MV-4-11 (cell line): Measurements from ENCODE around the gene INSYN1.
"Not testable (repeated sequence)": the region's sequence is repeated elsewhere in the genome, so short reads cannot be mapped to it uniquely, and the experiment has no call there.

Experiments
- DNase-seq: peaks from one replicate; lab custom pipeline; 2025; lab: John Stamatoyannopoulos, UW

Gene INSYN1

DNA sequence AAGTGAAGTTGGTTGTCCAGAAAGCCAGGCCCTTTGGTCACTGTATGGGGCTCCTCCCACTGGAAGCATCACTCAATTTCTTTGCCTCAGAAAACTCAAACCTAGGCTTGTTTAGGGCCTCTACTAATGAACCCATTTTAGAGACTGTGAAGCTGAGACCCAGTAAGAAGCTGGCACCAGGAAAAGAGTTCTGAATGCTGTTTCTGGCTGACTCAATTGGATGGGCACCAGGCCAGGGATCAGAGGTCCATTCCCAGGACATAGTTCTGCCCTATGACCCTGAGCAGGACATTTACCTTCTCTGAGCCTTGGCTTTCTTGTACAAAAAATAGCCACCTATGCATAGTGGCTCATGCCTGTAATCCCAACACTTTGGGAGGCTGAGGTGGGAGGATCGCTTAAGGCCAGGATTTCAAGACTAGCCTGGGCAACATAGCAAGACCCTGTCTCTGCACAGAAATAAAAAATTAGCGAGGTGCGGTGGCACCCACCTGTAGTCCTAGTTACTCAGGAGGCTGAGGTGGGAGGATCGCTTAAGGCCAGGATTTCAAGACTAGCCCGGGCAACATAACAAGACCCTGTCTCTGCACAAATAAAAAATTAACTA lies 38.4 kb downstream of the INSYN1 start:
- DNase-seq, result no peak

DNA sequence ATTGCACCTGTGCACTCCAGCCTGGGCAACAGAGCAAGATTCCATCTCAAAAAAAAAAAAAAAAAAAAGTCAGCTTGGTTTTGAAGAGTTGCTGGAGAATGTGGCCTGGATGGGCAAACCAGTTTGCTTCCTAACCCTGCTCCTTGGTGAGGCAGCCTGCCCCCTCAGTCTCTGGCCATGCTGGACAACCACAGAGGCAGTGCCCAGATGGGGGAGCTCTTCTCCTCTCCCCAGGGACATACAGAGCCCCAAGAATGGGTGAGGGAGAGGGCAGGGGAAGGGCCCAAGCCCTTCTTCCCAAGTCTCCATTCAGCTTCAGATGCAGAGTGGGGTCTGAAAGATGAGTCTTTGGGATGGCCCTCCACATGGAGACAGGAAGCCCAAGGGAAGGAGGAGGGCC lies 41.0 kb downstream of the INSYN1 start:
- no peak for DNase-seq

DNA sequence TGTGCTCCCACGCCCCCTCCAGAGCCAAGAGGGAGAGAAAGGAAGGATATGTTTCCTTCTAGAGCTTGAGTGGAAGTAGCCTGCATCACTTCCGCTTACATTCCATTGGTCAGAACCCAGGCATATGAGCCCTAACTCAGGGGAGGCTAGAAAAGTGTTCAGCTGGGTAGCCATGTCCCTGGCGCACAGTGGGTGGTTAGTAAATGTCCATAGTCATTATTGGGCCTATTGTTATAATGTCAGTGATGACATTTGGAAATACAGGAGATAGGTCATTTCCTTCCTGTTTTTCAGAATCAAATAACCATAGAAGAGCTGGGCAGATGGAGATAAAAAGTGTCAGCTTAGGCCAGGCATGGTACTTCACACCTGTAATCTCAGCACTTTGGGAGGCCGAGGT lies 41.6 kb downstream of the INSYN1 start:
- DNase-seq, result no peak

DNA sequence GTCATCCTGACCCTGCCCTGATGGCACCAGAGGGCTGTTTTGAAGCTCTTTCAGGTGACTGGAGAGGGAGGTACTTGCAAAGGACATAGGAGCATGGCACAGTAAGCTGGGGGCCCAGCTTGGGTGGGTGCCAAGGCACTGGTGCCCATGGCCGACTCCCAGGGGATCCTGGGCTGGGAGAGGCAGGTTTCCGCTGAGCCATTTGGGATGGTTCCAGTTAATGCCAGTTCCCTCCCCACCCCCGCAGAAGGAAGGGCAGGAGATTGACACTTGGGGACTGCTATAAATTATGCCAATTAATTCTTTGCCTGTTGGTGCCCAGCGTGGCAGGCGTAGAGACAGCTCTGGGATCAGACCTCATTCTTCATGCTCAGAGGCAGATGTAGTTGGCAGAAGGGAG lies 42.8 kb downstream of the INSYN1 start:
- DNase-seq, result no peak

DNA sequence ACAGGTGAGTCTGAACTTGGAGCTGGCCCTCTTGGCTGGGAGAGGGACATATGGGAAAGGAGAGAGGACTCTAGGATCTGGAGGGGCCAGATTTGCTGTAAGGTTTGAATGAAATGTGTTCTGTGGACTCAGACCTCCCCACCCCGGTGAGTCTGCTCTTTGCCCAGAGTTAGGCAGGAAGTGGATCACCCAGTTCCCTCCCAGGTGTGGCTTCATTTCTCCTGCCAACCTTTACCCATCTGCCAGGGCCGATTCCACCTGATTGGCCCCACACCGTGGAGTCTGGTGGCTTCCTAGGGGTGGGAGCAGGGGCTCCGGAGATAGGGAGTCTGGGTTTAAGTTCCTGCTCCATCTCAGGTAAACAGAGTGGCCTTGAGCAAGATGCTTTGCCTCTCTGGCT lies 43.5 kb downstream of the INSYN1 start:
- no peak for DNase-seq

DNA sequence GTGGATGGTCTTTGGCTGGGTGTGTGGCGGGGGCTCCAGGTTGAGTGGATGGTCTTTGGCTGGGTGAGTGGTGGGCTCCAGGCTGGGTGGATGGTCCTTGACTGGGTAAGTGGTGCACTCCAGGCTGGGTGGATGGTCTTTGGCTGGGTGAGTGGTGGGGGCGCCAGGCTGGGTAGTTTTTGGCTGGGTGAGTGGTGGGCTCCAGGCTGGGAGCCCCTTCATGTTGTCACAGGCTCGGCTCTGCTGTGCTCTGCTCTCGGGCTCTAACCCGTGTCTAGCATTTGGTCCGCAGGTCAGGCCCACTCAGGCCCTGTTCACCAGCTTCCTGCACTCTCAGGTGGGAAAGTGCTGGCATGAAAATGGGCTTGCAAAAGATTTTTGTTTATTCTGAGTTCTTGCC lies 43.9 kb downstream of the INSYN1 start:
- no peak for DNase-seq

DNA sequence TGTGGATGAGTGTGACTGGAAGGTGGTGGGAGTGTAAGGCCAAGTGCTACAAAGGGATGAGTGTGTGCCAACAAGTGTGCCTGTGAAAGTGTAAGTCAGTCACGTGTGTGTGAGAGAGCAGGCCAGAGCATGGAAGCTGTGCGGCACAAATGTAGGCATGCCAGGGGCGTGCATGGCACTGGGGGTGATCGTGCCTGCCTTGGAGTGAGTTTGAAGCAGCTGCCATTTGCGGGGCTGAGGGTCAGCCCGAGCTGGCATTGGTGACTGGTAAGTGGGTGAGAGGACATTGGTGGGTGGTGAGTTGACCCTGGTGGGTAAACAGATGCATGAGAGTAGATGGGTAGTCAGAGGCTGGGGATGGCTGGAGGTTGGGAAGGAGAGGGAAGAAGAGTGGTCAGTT lies 44.5 kb downstream of the INSYN1 start:
- no peak for DNase-seq

DNA sequence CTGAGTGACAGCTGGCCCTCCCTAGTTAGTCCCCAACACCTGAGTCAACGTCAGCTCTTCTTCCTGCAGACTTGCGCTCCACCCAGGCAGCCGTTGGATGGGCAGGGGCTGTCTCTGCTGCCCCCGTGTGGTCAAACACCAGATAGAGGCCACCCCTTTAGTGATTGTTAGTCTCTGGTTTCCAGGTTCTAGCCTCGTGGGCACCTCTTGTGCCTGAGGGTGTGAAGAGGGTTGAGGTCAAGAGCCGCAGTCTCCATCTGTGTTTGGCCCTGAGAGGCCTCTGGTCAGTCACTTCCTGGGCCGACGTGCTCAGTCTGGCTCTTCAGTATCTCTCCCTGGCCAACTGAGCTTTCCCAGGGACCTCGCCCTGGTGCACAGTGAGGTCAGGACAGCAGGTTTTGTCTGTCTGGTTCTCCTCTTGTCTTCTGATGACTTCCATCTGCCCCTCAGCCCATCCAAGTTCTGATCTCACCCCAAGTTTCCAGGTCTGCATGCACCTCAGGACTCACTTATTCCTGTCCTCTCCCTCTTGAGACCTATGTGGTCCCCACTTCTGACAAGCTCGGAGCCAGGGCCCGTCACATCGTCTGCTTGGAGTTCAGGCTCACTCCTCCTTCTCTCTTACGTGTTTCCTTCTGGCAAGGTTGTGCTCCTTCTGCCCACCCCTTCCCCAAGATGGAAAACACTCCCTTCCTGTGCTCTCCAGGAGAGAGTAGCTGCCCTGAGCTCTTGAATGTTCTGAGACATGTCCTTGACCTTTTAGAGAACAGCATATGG lies 48.1 kb downstream of the INSYN1 start:
- DNase-seq, result peak; percentile 39

DNA sequence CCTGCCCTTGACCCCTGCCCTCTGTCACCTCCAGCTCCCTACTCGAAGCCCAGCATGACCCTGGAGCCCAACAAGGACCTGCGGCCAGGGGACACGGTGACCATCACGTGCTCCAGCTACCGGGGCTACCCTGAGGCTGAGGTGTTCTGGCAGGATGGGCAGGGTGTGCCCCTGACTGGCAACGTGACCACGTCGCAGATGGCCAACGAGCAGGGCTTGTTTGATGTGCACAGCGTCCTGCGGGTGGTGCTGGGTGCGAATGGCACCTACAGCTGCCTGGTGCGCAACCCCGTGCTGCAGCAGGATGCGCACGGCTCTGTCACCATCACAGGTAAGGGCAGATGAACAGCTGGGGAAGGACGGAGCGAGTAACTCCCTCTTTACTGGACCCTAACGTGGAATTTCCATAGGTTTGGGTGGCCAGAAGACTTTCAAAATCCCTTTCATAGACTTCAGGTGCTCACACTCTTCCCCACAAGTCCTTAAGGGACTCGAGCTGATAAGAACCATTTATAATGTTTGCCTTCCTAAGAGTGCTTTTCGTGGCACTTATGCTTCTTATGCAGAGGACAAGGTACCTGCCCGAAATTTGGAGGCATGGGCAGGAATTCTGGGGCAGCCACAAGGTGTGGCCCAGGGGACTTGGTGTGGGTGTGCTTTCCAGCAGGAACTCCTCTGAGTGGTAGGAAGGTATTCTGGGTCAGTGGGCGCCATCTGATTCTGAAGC lies 48.8 kb downstream of the INSYN1 start:
- DNase-seq, result not testable (repeated sequence)

DNA sequence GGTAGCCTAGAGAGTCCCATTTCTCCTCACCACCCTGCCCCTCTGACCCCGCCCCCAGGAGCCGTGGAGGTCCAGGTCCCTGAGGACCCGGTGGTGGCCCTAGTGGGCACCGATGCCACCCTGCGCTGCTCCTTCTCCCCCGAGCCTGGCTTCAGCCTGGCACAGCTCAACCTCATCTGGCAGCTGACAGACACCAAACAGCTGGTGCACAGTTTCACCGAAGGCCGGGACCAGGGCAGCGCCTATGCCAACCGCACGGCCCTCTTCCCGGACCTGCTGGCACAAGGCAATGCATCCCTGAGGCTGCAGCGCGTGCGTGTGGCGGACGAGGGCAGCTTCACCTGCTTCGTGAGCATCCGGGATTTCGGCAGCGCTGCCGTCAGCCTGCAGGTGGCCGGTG lies 49.5 kb downstream of the INSYN1 start:
- DNase-seq, result not testable (repeated sequence)

DNA sequence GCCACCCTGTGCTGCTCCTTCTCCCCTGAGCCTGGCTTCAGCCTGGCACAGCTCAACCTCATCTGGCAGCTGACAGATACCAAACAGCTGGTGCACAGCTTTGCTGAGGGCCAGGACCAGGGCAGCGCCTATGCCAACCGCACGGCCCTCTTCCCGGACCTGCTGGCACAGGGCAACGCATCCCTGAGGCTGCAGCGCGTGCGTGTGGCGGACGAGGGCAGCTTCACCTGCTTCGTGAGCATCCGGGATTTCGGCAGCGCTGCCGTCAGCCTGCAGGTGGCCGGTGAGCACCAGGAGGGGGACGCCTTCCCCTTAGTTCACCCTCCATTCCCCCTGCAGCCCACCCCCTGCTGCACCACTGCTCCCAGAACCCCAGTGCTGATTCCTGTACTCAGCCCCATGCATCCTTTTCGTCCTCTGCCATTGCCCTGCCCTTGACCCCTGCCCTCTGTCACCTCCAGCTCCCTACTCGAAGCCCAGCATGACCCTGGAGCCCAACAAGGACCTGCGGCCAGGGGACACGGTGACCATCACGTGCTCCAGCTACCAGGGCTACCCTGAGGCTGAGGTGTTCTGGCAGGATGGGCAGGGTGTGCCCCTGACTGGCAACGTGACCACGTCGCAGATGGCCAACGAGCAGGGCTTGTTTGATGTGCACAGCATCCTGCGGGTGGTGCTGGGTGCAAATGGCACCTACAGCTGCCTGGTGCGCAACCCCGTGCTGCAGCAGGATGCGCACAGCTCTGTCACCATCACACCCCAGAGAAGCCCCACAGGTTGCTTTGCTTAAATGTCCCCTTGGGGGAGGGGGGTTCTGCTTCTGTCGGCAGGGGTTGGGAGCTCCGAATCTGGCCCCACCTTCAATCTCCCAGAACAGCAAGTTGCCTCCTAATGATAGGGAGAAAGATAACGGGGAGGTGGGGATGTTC lies 50.6 kb downstream of the INSYN1 start:
- DNase-seq, result not testable (repeated sequence)

DNA sequence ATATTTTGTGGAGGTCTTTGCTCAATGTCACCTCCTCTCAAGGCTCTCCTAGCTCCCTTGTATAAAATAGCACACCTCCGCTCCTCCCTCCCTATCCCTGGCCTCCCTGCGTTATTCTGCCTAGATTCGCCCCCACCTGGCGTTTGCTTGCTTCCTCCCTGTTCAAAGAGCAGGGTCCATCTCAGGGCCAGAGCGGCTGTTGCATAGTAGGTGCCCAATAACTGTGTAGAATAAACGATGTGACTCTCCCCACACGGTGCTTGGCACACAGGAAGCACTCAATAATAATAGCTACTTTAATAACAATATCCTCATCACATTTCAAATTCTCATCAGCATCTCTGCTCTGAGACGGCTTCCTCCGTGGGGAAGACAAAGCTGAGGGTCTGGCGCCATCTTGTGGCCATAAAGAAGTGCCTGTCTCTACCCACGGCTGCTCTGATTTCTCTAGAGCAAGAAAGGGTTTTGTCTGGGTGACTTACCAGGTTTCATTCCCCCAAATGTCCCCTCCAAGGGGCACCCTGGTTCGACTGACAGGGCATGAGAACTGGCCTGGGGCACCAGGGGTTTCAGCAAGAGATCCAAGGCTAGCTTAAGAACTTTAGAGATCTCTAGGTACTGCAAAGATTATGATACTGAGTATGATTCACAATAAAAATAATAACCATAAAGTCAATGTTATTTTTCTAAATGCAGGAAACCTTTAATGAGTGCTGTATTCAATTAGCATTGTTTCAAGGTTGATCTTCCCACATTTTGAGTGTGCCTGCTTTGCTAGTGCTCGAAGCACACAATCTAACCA lies 52.9 kb downstream of the INSYN1 start:
- DNase-seq, result peak; percentile 70

DNA sequence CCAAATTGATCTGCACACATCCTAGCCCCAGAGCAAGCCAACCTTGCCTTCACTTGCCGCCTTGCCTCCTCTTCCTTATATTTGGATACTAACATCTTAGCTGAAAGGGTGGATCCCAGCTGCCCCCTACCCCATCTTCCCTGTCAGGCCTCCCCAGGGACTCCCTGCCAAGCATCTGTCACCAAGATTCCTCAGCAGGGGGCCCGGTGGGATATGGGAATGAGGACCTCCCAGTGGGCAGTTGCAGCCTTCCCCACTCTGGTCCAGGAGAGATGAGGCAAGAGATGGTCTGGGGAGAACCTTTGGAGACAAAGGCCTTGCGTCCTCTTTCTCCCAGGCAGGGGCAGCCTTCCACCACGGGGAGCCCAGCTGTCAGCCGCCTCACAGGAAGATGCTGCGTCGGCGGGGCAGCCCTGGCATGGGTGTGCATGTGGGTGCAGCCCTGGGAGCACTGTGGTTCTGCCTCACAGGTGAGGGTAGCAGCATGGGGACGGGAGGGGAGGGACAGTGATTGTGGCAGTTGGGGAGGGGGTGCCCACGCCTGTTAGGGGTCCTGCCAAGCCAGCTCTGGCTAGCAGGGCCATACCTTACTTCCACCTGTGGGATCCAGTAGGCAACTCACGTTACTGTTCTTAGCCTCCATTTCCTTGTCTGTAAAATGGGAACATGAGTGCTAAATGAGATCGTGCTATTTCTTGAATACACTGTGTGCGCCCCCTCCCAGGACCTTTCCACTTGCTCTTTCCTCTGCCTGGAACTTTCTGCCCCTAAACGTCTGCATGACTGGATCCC lies 53.7 kb downstream of the INSYN1 start:
- DNase-seq, result no peak

DNA sequence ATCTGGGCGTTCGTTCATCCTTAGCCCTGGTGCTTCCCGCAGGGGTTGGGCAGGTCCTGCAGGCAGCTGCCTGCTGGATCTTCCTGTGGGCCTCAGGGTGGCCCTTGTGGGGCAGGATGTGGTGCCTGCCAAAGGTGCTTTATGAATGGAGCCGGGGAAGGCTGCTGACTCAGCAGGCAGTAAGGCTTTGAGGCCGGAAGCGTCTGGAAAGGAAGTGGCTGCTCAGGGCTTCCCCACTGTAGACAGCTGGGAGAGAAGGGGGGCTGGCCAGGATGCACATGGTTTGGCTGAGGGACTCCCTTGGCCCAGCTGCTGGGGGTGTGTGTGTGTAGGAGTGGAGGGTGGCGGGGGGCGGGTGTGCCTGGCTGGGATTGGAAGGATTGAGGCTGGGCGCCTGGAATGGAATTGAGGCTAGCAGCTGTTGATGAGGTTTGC lies 56.1 kb downstream of the INSYN1 start:
- peak; percentile 93 for DNase-seq

DNA sequence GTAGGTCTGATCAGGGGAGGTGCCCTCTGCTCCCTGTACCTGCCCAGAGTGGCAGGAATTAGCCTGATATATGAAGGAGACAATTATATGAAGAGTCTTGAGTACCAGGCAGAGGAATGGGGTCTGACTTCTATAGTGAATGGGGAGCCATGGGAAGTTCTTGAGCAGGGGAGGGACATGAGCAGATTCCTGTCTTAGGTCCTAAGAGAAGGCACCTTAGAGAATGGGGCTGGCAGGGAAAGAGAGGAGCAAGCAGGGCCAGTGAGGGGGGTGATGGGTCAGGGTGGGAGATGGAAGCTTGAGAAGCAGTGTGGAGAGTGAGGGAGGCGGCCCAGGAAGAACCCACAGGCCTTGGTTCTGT lies 56.5 kb downstream of the INSYN1 start:
- DNase-seq, result no peak

DNA sequence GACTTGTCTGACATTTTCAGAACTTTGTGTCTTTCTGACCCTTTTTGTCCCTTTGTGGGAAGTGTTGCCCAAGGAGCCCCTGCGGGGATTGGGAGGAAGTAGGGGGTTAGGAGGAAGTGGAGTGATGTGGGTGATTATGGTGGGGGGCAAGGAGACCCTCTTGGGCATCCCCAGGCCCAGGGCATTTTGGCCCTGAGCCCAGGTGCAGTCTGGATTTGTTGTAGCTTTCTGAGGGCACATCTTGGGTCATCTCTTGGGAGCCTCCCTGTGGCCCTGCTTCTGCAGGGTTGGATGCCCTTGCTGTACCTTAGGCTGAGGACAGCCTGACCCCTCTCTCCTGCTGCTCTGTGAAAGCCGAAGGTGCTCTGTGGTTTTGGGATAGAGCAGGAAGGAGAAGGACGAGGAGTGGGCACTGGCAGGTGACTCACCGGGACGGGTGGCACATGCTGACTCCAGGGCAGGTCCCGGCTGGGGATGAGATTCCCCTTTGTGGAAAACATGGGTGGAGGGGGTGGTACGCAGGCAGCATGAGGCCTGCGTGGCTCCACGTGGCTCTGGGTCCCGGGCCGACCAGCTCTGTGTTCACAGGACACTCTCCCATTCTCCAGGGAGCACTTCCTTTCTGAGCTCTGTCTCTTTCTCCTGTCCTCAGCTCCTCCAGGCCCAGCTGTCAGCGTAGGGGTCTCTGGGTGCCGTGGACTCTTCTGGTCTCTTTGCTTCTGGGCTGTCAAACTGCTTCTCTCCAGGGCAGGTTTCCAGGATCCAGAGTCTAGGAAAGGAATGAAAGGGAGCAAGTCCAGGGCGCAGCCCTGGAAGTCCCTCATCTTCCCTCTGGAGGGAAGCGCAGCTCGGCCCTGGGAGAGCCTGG lies 57.1 kb downstream of the INSYN1 start:
- DNase-seq, result no peak

DNA sequence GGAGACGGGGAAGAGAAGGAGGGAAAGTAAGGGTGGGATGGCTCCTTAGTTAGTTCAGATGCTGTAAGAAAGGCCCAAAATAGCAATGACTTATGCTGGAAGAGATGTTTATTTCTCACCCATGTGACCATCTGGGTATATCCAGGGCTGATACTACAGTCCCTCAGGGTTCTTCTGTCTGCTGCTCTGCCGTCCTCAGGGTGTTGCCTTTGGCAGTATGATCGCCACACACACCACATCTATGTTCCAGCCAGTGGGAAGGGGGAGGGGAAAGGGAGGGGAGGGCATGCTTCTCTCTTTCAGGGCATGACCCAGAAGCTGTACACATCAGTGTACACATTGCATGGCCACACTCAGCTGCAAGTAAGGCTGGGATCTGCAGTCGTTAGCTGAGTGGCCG lies 58.7 kb downstream of the INSYN1 start:
- peak; percentile 39 for DNase-seq

DNA sequence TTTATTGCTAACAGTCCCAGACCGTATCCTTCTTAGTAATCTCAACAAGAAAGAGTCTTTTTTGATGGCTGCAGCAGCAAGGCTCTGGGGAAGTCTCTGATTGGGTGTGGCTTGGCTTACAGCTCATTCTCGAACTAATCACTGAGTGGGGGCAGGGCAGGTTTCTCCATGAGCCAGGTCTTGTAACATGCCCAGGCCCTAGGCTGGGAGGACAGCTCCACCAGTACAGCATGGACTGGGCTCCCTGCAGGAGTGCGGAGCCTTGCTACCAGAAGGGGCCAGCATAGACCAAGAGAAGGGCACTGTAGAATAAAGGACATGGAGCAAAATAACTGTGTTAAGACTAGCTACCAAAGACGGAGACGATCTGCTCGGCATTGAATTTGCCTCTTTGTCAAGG lies 61.8 kb downstream of the INSYN1 start:
- peak; percentile 12 for DNase-seq

DNA sequence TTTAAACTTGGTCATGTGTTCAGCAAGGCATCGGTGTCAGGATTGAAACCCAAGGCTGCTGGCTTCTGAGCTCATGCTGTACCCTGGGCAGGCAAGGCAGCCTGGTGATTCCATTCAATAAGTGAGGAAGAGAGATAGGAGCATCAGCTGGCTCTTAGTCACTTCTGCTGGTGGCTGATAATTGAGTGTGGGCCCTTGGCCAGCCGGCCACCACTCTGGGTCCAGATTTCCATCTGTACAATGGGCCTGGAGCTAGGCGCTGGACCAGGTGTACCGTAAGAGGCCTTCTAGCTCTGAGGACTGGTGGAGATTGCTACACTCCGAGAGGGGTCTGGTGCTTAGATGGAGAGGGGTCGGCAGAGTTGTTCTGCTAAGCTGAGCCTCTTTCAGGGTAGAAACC lies 64.7 kb downstream of the INSYN1 start:
- DNase-seq, result no peak
